Kidney (tissue), 14 donors: ENCODE results near the gene ZNF101. TPM values are rescaled to one million over a fixed set of nuclear protein-coding genes. Genes with fewer than 3 reads are reported as not detected.
A peak's percentile ranks its signal among the peaks of the same experiment; 100 is the strongest.

Experiments used
- DNase-seq, 5 donors: peaks; one replicate each; pipeline ENCODE4 v3.0.0-alpha.2; 2013 to 2020
- FAIRE-seq: peaks from 2 replicates; lab custom pipeline; 2012; peaks lifted over from hg19 to GRCh38; lab: Jason Lieb, UNC
- H3K27ac ChIP-seq, 2 donors: one replicate each; pipeline ENCODE4 v1.7.0; 2013; ENCODE audit warnings: low read depth in 2 of 2, low read length in 2 of 2, inconsistent platforms in 1 of 2
- H3K27me3 ChIP-seq: one replicate; pipeline ENCODE4 v1.7.1; 2013; ENCODE audit warnings: low read length, inconsistent platforms; ENCODE audit not compliant: control insufficient read depth, insufficient read depth
- H3K36me3 ChIP-seq, 3 donors: one replicate each; pipeline versions ENCODE4 v1.7.0 to v1.7.1; 2013; ENCODE audit warnings: low read length in 3 of 3, control low read depth in 1 of 3, inconsistent platforms in 1 of 3; ENCODE audit not compliant: insufficient read depth in 3 of 3, control insufficient read depth in 2 of 3
- H3K4me1 ChIP-seq, 3 donors: one replicate each; pipeline versions ENCODE4 v1.7.0 to v1.7.1; 2013; ENCODE audit warnings: low read length in 3 of 3, inconsistent platforms in 1 of 3, low read depth in 1 of 3; ENCODE audit not compliant: control insufficient read depth in 2 of 3, insufficient read depth in 2 of 3
- H3K4me3 ChIP-seq, 3 donors: one replicate each; pipeline versions ENCODE4 v1.7.0 to v1.8.1; 2013; ENCODE audit warnings: low read length in 3 of 3, control low read depth in 1 of 3, inconsistent platforms in 1 of 3
- H3K9ac ChIP-seq, 3 donors: one replicate each; pipeline versions ENCODE4 v1.7.0 to v1.7.1; 2013; ENCODE audit warnings: low read length in 3 of 3, control low read depth in 1 of 3, inconsistent platforms in 1 of 3
- H3K9me3 ChIP-seq, 3 donors: one replicate each; pipeline versions ENCODE4 v1.7.0 to v1.7.1; 2013; ENCODE audit warnings: low read length in 3 of 3, control low read depth in 1 of 3, inconsistent platforms in 1 of 3; ENCODE audit not compliant: control insufficient read depth in 2 of 3, insufficient read depth in 1 of 3
- intact Hi-C: fragments of 100-400 bp; cut with DNase I; formaldehyde crosslinking; loops from one replicate; pipeline ENCODE4 v1.11.1; 2022
- polyA plus RNA-seq: library from polyadenylated mRNA; stranded (reverse); fragments of 350-450 nt; fragmentation: Illumina TruSeq; extraction: RNeasy Lipid Tissue Mini Kit (QIAGEN cat#74804); gene quantifications from one replicate; pipeline ENCODE4 v1.2.3, GENCODE V29; 2014; ENCODE audit warnings: low read depth, low replicate concordance; ENCODE audit not compliant: insufficient read depth
- total RNA-seq: library from RNA; stranded (reverse); fragmentation: NEBNext Ultra II Directional; extraction: Animal tissue kit (Norgen Biotek cat#: 25700); gene quantifications from one replicate; pipeline ENCODE4 v1.2.1, GENCODE V29; 2021
- TF ChIP-seq, protein P1 (sequence below): IDR thresholded peaks from 3 replicates; pipeline ENCODE4 v1.5.1; 2012; ENCODE audit warnings: mild to moderate bottlenecking, moderate library complexity, borderline replicate concordance; ENCODE audit not compliant: insufficient read depth; ENCODE audit errors: extremely low read depth
- donor health status: control.
- donor health status: control.
- donor health status: control.
- donor health status: control.
- donor health status: control.
- donor health status: DM: yes; HTN: yes; CAD: no.
- donor health status: Normal renal cell carcinoma (clear cell type).

The ZNF101 gene
- total and polyA plus RNA-seq, 2 donors from 2014 or later: 10.2 to 21.2 TPM

DNA sequence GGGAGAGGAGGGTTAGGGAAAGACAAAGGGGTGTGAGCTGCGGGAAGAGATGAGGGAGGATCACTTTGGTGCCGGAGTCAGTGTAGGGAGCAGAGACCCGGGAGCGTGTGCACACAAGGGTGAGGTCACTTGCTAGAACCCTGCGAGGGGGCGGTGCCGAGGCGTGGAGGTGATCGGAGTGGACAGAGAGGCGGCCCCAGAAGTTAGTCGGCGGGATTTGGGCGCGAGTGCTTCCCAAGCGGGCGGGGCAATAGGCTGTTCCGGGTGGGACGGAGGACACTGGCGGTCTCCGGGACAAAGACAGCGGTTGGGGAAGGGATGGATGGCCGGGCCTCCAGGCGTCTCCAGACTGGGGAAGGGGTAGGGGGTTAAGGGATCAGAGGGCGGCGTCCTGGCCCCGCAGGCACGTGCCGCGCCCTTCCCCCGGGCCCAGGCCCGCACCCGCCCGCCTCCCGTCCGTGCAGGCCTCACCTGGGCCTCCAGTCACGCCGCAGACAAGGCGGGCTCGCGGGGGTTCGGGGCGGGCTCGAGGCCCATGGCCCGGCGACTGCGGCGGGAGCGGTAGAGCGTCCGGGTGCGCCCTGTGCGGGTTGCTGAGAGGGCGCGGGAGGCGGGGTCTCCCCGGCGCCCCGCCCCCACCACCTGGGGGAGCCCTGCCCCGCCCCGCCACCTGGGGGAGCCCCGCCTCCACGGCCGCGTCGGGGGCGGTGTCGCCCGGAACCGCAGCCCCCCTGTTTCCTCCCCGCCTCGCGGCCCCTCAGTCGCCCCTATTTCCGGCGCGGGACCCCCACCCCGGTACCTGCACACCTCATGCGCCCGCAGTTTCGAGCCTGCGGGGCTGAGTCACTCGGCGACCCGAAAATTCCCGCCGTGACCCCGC lies 40.8 kb upstream of the ZNF101 start, which contains the start of gene LPAR2:
LPAR2 (minus strand) TSS at position 600 of the 880 bp plus-strand sequence. CDS start 945 bp downstream, outside the sequence.
- DNase-seq: peak; percentile 66 to 87 (median 71)
- H3K27me3 ChIP-seq: no peaks in the 10 kb centered on the region
- H3K27ac ChIP-seq: no peak within 1 kb of the TSS
- peak within 1 kb of the TSS in 2 of 3 donors; percentile 22 to 34 for H3K9ac ChIP-seq
- FAIRE-seq: no peak
- H3K4me3 ChIP-seq: peak within 1 kb of the TSS in 2 of 3 donors; percentile 33 to 44
- no peaks in the 10 kb centered on the region for H3K9me3 ChIP-seq
- H3K36me3 ChIP-seq: no peaks in the 10 kb centered on the region
- intact Hi-C loops: no loop called here
- TF ChIP-seq, protein P1, sequence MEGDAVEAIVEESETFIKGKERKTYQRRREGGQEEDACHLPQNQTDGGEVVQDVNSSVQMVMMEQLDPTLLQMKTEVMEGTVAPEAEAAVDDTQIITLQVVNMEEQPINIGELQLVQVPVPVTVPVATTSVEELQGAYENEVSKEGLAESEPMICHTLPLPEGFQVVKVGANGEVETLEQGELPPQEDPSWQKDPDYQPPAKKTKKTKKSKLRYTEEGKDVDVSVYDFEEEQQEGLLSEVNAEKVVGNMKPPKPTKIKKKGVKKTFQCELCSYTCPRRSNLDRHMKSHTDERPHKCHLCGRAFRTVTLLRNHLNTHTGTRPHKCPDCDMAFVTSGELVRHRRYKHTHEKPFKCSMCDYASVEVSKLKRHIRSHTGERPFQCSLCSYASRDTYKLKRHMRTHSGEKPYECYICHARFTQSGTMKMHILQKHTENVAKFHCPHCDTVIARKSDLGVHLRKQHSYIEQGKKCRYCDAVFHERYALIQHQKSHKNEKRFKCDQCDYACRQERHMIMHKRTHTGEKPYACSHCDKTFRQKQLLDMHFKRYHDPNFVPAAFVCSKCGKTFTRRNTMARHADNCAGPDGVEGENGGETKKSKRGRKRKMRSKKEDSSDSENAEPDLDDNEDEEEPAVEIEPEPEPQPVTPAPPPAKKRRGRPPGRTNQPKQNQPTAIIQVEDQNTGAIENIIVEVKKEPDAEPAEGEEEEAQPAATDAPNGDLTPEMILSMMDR: no peak
- peaks cover 0 to 3% (median 0%) of the 10 kb centered on the region in 3 donors for H3K4me1 ChIP-seq

GRCh38 chr19:19628501-19629134 lies 40.0 kb upstream of the ZNF101 start:
- no peak overlapping the region for H3K27ac ChIP-seq
- intact Hi-C loops: no loop called here
- no peak for FAIRE-seq
- no peaks in the 10 kb centered on the region for H3K27me3 ChIP-seq
- TF ChIP-seq, protein P1: no peak
- peaks cover 0 to 3% (median 0%) of the 10 kb centered on the region in 3 donors for H3K4me1 ChIP-seq
- H3K9ac ChIP-seq: no peak overlapping the region
- DNase-seq: peak; percentile 85 to 93 (median 89)
- peak overlapping the region in 2 of 3 donors; percentile 26 to 44 for H3K4me3 ChIP-seq
- H3K36me3 ChIP-seq: no peaks in the 10 kb centered on the region
- no peaks in the 10 kb centered on the region for H3K9me3 ChIP-seq

DNA sequence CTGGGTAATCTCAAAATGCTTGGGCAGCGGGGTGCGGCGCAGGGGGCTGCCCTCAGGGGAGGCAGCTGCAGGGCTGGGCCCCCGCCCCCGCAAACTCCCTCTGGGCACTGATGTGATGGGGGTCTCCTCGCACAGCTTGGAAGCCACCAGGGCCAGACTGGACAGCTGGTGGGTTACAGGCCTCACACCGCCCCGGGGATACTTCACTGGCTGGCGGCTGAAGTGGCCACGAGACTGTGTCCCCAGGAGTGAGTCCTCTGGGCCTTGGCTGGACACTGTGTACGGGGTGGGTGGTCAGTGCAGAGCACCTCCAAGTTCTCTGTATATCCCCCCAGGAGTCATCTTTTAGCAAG lies 38.6 kb upstream of the ZNF101 start:
- H3K9me3 ChIP-seq: no peaks in the 10 kb centered on the region
- no peak for FAIRE-seq
- DNase-seq: peak in 1 of 5 donors; percentile 72
- H3K36me3 ChIP-seq: no peaks in the 10 kb centered on the region
- H3K4me3 ChIP-seq: no peak overlapping the region
- TF ChIP-seq, protein P1: no peak
- peaks cover 0 to 3% (median 0%) of the 10 kb centered on the region in 3 donors for H3K4me1 ChIP-seq
- no peak overlapping the region for H3K27ac ChIP-seq
- no peak overlapping the region for H3K9ac ChIP-seq
- H3K27me3 ChIP-seq: no peaks in the 10 kb centered on the region
- intact Hi-C loops: no loop called here
